ENCODE data around the gene BFAR.

GRCh38 chr16:14613991-14614390 is 18.8 kb upstream of the BFAR start:
- TF ChIP-seq CTCF (IDR thresholded peaks at IDR 0.05; ENCODE audit: insufficient read depth, low read length) (no peak), REST (IDR thresholded peaks at IDR 0.05; ENCODE audit: insufficient replicate concordance, low read depth) (no peak), POLR2AphosphoS5 (IDR thresholded peaks at IDR 0.05; ENCODE audit: low read depth) (no peak), GABPA (IDR thresholded peaks at IDR 0.05; ENCODE audit: low read depth) (no peak), SPI1 (IDR thresholded peaks at IDR 0.05; ENCODE audit: borderline replicate concordance, low read depth) (no peak)

All from HL-60 (cell line).